GDM1 (cell line): Measurements from ENCODE around the gene IRF2BPL.

Experiments used
- DNase-seq: peaks from one replicate; lab custom pipeline; 2025; lab: John Stamatoyannopoulos, UW

IRF2BPL gene

GRCh38 chr14:77053046-77053841 lies 24.7 kb upstream of the IRF2BPL start:
- peak; percentile 71 for DNase-seq

- DNase-seq: no peak
Measured at GRCh38 chr14:77052281-77053044, 24.0 kb upstream of the IRF2BPL start.

- DNase-seq: no peak
Measured at GRCh38 chr14:77051116-77051515, 22.6 kb upstream of the IRF2BPL start.

GRCh38 chr14:77046721-77047120 lies 18.2 kb upstream of the IRF2BPL start:
- no peak for DNase-seq

- no peak for DNase-seq
Measured at GRCh38 chr14:77045238-77046162, 17.0 kb upstream of the IRF2BPL start.

- no peak for DNase-seq
Measured at GRCh38 chr14:77044783-77045237, 16.3 kb upstream of the IRF2BPL start.

GRCh38 chr14:77043984-77044485 lies 15.5 kb upstream of the IRF2BPL start:
- no peak for DNase-seq

- DNase-seq: no peak
Measured at GRCh38 chr14:77043177-77043983, 14.9 kb upstream of the IRF2BPL start.

- no peak for DNase-seq
Measured at GRCh38 chr14:77041881-77042545, 13.5 kb upstream of the IRF2BPL start.

GRCh38 chr14:77040741-77041653 lies 12.5 kb upstream of the IRF2BPL start:
- DNase-seq: no peak

- peak; percentile 97 for DNase-seq
Measured at GRCh38 chr14:77040059-77040740, 11.7 kb upstream of the IRF2BPL start.

- DNase-seq: no peak
Measured at GRCh38 chr14:77039285-77040058, 11.0 kb upstream of the IRF2BPL start.

GRCh38 chr14:77037938-77038568 lies 9.5 kb upstream of the IRF2BPL start:
- peak; percentile 74 for DNase-seq

GRCh38 chr14:77037215-77037937 lies 8.9 kb upstream of the IRF2BPL start:
- no peak for DNase-seq

GRCh38 chr14:77036484-77037214 lies 8.1 kb upstream of the IRF2BPL start:
- no peak for DNase-seq

- no peak for DNase-seq
Measured at GRCh38 chr14:77035267-77035666, 6.8 kb upstream of the IRF2BPL start.
